ENCODE results near the gene ZFHX3. TPM values are rescaled to one million over a fixed set of nuclear protein-coding genes. Genes with fewer than 3 reads are reported as not detected.

ZFHX3 gene
- total RNA-seq, 4 donors from 2014 or later, result 9.1 to 34.0 (median 12.0) TPM

DNA sequence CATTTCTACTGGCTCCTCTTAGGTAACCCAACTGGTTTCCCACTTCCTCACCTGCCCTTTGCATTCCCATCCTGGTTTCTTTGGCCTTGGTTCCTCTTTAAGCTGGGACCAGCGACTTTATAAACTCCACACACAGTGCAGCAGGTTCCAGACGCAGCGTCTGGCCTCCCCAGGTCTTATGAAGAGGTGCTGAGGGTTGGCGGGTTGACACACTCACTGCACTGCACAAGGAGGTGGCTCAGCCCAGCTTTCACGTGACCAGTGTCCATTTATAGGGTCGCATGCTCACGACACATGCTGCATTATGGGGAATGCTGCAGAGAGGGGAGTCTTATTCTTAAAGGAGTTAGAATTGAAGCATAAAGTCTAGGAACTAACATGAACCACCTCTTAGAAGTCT lies 70.8 kb downstream of the ZFHX3 start:
- no peak for DNase-seq
- no peaks in the 10 kb centered on the region for H3K36me3 ChIP-seq
- no peaks in the 10 kb centered on the region for H3K27me3 ChIP-seq
- H3K4me3 ChIP-seq, result no peak overlapping the region
- no peaks in the 10 kb centered on the region for H3K4me1 ChIP-seq
- TF ChIP-seq POLR2A (IDR thresholded peaks at IDR 0.05), result no peak
- TF ChIP-seq, protein P1, sequence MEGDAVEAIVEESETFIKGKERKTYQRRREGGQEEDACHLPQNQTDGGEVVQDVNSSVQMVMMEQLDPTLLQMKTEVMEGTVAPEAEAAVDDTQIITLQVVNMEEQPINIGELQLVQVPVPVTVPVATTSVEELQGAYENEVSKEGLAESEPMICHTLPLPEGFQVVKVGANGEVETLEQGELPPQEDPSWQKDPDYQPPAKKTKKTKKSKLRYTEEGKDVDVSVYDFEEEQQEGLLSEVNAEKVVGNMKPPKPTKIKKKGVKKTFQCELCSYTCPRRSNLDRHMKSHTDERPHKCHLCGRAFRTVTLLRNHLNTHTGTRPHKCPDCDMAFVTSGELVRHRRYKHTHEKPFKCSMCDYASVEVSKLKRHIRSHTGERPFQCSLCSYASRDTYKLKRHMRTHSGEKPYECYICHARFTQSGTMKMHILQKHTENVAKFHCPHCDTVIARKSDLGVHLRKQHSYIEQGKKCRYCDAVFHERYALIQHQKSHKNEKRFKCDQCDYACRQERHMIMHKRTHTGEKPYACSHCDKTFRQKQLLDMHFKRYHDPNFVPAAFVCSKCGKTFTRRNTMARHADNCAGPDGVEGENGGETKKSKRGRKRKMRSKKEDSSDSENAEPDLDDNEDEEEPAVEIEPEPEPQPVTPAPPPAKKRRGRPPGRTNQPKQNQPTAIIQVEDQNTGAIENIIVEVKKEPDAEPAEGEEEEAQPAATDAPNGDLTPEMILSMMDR (IDR thresholded peaks at IDR 0.05), result no peak
- H3K27ac ChIP-seq, result no peak overlapping the region
- intact Hi-C loops (cut with DNase I; ENCODE audit: low total_unique reads), result no loop called here
- H3K9me3 ChIP-seq, result no peaks in the 10 kb centered on the region

DNA sequence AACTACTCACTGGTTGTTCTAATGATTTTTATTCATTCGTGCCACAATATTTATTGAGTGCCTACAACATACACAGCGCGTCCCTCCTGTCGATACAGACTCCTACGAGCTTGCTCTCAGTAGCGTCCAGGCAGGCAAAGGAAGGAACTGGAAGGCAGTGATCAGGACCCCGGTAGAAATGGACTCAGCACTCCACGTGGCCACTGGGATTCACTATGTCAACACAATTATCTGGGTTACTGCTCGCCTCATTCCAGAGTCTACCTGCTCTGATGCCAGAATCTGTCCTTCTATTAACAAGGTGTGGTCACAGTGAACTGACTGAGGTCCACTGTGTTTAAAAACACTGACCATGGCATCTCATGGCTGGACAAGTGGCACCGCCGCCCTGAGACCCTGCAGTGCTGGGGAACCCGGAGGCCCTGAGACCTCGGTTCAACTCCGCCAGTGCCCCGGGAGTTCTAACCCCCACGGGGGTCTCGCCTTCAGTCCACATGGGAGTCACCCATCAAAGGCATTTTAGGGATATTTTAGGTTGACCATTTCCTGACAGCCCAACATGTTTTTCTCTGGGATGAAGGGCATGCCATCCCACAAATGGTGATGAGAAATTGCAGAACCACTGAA lies 71.4 kb downstream of the ZFHX3 start:
- H3K36me3 ChIP-seq, result no peaks in the 10 kb centered on the region
- TF ChIP-seq, protein P1 (IDR thresholded peaks at IDR 0.05), result no peak
- no peak for TF ChIP-seq POLR2A (IDR thresholded peaks at IDR 0.05)
- no peak overlapping the region for H3K4me3 ChIP-seq
- H3K27me3 ChIP-seq, result no peaks in the 10 kb centered on the region
- H3K4me1 ChIP-seq, result no peaks in the 10 kb centered on the region
- no peak overlapping the region for H3K27ac ChIP-seq
- no peak for DNase-seq
- H3K9me3 ChIP-seq, result no peaks in the 10 kb centered on the region
- intact Hi-C loops (cut with DNase I; ENCODE audit: low total_unique reads), result no loop called here

DNA sequence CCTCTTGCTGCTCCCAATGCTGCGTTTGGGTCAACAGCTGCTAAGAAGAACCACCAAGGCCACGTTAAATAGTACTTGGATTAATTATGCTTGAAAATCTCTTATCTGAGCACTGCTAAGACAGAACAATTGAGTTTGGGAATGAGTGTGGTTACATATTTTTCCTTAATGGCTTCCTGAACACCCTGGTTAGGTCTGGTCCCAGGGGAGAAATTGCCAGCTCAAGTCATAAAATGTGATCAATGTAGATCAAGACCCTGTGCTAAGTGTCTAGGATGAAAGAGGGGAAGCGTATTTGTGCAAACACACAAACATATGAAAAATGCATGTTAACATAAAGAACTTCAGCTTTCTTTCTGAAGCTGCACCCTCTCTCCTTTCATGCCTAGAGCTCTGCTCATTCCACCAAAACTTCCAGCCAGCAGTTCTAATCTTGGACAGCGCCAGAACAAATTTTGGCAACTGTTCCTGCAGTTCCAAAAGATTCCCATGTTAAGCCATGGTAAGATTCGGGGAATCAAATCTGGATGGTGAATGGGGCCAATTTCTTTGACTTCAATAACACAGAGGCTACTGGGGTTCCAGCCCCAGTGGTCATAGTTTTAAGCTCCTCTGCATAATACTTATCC lies 72.0 kb downstream of the ZFHX3 start:
- Histone ChIP-seq H3K4me1 (no peaks in the 10 kb centered on the region), H3K36me3 (no peaks in the 10 kb centered on the region), H3K27ac (no peak overlapping the region), H3K27me3 (no peaks in the 10 kb centered on the region), H3K4me3 (no peak overlapping the region), H3K9me3 (no peaks in the 10 kb centered on the region)
- TF ChIP-seq, protein P1 (IDR thresholded peaks at IDR 0.05), result no peak
- TF ChIP-seq POLR2A (IDR thresholded peaks at IDR 0.05), result no peak
- DNase-seq, result no peak
- intact Hi-C loops (cut with DNase I; ENCODE audit: low total_unique reads), result no loop called here

DNA sequence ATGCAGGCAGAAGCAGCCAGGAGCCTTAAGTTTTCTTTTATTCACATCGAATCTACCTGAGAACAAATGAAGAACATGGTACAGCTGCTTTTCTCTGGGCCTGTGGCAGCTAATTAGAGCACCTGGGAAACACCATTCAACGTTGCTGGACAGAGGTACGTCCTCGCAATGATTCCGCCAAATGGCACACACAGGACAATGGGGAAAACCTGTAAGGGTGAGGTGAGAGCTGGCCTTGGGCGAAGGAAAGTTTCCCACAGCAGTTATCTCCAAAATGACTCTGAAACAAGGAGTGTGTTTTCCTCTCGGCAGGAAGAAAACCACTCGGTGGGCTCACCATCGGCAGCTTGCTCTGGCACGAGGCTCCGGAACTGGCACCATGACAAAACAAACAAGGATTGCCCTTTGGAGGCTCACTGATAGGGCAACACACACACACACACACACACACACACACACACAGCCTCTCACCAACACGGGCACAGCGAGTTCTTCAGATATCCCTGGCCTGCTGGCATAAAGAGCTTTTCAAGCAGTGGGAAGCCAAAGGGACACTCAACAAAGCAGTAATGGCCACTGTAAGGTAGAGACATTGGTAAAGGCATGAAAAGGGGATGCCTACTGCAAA lies 73.7 kb downstream of the ZFHX3 start:
- DNase-seq, result no peak
- Histone ChIP-seq H3K4me3 (no peak overlapping the region), H3K9me3 (no peaks in the 10 kb centered on the region), H3K27me3 (no peaks in the 10 kb centered on the region), H3K36me3 (no peaks in the 10 kb centered on the region), H3K27ac (no peak overlapping the region), H3K4me1 (no peaks in the 10 kb centered on the region)
- TF ChIP-seq, protein P1 (IDR thresholded peaks at IDR 0.05), result no peak
- TF ChIP-seq POLR2A (IDR thresholded peaks at IDR 0.05), result no peak
- intact Hi-C loops (cut with DNase I; ENCODE audit: low total_unique reads), result no loop called here

DNA sequence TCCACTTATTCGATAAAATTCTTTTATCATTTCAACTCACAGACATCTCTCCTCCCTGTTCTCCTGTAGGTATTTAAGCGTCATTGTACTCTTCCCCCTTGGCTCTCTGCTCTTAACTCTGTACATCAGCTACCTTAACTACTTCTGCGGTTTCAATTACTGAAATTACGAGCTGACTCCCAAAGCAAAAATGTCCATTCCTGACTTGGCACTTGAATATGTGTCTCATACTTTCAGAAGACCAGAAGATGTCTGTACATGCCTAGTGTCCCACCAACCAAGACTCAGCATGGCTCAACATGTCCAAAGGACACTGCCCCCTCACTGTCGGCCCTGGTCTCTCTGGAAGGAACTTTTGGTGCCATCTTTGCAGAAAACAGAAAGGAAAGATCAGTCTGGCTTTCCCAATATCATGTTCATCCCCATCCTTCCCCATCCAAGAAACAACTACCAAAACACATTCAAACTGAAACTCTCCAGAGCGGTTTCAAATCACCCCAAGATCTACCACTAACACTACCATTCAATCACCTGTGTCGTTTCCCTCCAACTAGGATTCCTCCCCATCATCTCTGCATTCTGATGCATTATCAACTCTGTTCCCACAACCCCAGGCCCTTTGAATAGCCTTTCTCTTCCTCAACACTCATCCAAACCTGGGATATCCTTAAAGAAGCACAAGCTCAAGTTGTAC lies 74.9 kb downstream of the ZFHX3 start:
- no peak overlapping the region for H3K4me3 ChIP-seq
- H3K27me3 ChIP-seq, result no peaks in the 10 kb centered on the region
- intact Hi-C loops (cut with DNase I; ENCODE audit: low total_unique reads), result no loop called here
- H3K4me1 ChIP-seq, result no peaks in the 10 kb centered on the region
- no peak for TF ChIP-seq POLR2A (IDR thresholded peaks at IDR 0.05)
- TF ChIP-seq, protein P1 (IDR thresholded peaks at IDR 0.05), result no peak
- DNase-seq, result no peak
- H3K9me3 ChIP-seq, result no peaks in the 10 kb centered on the region
- no peaks in the 10 kb centered on the region for H3K36me3 ChIP-seq
- H3K27ac ChIP-seq, result no peak overlapping the region

Data from uterus (tissue), 4 donors.